ENCODE results near the gene TMEM123.
A peak's percentile ranks its signal among the peaks of the same experiment; 100 is the strongest.

The TMEM123 gene

DNA sequence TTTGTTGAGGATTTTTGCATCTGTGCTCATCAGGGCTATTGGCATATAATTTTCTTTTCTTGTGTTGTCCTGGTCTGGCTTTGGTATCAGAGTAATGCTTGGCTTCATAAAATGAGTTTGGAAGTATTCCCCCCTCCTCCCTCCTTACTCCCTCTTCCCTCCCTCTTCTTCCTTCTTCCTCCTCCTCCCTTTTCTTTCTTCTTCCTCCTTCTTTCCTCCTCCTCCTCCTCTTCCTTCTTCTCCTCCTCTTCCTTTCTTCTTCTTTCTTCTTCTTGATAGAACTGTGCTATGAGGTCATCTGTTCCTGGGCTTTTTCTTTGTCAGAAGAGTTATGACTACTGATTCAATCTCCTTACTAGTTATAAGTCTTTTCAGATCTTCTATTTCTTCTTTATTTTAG, 95.4 kb downstream of the TMEM123 start:
- no peak for DNase-seq

DNA sequence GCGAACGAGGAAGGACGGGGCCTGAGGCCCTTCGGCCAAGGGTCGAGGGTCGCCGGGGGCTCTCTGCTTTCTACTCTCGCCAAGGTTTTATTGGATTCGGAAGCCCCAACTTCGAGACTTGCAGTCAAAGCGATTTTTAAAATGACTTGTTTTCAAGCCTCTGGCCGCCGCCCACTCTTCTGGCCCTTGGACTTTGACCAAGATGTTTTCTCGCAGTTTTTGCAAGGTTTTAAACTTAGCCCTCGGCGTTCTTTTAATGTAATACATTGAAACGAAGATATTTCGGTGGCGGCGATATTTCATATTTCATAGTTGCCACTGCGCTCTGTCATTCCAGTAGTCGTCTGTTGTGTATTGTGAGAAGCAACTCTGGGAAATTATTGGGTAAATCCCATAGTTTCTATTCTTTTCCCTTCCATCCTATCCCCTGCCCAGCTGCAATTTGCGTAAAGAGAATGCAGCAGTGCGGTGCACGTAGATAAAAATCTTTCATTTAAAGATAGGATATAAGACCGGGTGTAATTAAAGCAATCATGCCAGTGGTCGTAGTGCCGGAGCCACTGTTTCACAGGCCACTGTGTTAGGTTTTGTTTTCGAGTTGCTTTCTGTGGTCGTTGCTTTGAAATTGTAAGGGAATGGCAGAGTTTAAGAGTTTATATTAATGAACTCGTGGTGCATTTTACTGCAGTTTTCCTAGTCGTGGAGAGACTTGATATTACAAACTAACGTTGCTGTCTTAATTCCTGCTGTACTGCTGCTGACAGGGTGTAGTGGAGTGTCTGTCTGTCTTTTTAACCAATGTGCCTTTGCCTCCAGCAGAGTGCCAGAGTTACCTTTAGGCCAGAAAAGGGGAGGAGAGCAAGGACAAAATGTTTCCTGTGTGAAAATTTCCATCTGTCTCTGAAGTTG, 104.8 kb downstream of the TMEM123 start:
- DNase-seq, result no peak

DNA sequence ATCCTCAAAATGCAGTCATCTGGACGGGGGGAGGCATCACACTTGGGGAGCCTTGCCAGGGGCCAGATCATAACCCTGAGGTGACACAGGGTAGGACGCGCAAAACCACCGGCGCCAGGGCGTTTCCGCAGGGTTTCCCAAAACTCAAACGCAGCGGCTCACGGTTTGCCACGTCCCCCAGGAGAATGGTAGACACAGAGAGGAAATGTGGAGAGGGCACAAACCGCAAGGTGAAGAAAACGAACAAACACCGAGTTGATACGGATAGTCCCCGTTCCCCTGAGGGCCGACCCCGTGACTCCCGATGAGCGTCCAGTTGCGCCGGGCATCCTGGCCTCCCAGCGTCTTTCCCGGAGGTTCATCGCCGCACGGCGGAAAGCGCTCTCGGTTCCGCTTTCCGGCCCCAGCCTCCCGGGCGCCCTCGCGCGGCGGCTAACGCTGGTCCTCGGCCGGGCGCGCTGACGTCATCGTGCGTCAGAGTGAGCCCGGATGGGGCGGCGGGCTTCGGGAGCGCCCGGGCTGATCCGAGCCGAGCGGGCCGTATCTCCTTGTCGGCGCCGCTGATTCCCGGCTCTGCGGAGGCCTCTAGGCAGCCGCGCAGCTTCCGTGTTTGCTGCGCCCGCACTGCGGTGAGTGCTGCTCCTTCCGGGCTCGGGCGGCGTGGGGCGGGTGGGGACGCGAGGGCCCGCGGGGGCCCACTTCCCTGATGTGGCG, 105.7 kb downstream of the TMEM123 start, which contains the start of gene BIRC2:
BIRC2 (plus strand) TSS at position 467 of the 714 bp plus-strand sequence. CDS start 2,641 bp downstream, outside the sequence.
- peak; percentile 47 for DNase-seq

DNA sequence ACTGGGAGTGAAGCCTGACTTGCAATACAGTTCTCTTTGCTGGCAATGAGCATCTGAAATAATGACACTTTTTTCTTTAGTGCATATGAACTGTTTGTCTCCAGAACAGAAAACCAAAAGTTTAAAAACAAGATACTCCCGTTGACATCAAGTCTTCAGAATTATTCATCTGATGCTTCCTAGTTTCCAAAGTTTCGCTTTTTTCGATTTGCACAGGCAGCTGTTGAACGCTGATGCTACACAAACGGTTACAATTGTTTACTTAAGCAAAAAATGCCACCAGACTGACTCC, 106.2 kb downstream of the TMEM123 start:
- DNase-seq, result no peak
